ENCODE data around the gene RRAS2.

Gene RRAS2

GRCh38 chr11:14350215-14350614 is 8.8 kb downstream of the RRAS2 start:
- TF ChIP-seq ZNF623 (tag by site-specific recombination; IDR thresholded peaks at IDR 0.05), result no peak
- CTCF ChIA-PET, result interaction anchor here (1.0 kb wide), 1 partner anchor 577 kb away, joined by 4 read pairs; no protein-coding TSS in a partner anchor

GRCh38 chr11:14347991-14348390 is 11.0 kb downstream of the RRAS2 start:
- Histone ChIP-seq H3K4me3 (ENCODE audit: low read depth, low read length) (no peak overlapping the region), H3K27ac (ENCODE audit: extremely low read depth, low read depth, low read length) (no peak overlapping the region), H3K9me3 (ENCODE audit: control insufficient read depth, insufficient read depth, low read depth, low read length) (no peaks in the 10 kb centered on the region), H3K4me1 (ENCODE audit: control insufficient read depth, insufficient read depth, low read length) (no peaks in the 10 kb centered on the region), H3K36me3 (ENCODE audit: control insufficient read depth in 2 of 2, insufficient read depth in 1 of 2, low read length in 2 of 2) (no peaks in the 10 kb centered on the region)
- POLR2A ChIA-PET, result no interaction called here
- CTCF ChIA-PET, result no interaction called here
- TF ChIP-seq WT1 (tag by site-specific recombination; IDR thresholded peaks at IDR 0.05), result no peak
- no peak for TF ChIP-seq ZNF366 (tag by site-specific recombination; conservative IDR thresholded peaks at IDR 0.05)
- TF ChIP-seq ZNF704 (tag by site-specific recombination; IDR thresholded peaks at IDR 0.05), result no peak
- no peak for TF ChIP-seq ZNF513 (tag by site-specific recombination; IDR thresholded peaks at IDR 0.05)
- TF ChIP-seq SCRT1 (tag by site-specific recombination; IDR thresholded peaks at IDR 0.05; ENCODE audit: borderline replicate concordance), result no peak
- TF ChIP-seq ZBTB17 (tag by site-specific recombination; IDR thresholded peaks at IDR 0.05), result no peak

More at GRCh38 chr11:14350215-14350614, 8.8 kb downstream of the RRAS2 start:
- Histone ChIP-seq H3K9me3 (ENCODE audit: control insufficient read depth, insufficient read depth, low read depth, low read length) (no peaks in the 10 kb centered on the region), H3K36me3 (ENCODE audit: control insufficient read depth in 2 of 2, insufficient read depth in 1 of 2, low read length in 2 of 2) (no peaks in the 10 kb centered on the region), H3K4me1 (ENCODE audit: control insufficient read depth, insufficient read depth, low read length) (no peaks in the 10 kb centered on the region), H3K27ac (ENCODE audit: extremely low read depth, low read depth, low read length) (no peak overlapping the region), H3K4me3 (ENCODE audit: low read depth, low read length) (no peak overlapping the region)
- POLR2A ChIA-PET, result no interaction called here

GRCh38 chr11:14347494-14347893 is 11.5 kb downstream of the RRAS2 start:
- Histone ChIP-seq H3K9me3 (ENCODE audit: control insufficient read depth, insufficient read depth, low read depth, low read length) (no peaks in the 10 kb centered on the region), H3K27ac (ENCODE audit: extremely low read depth, low read depth, low read length) (no peak overlapping the region), H3K4me3 (ENCODE audit: low read depth, low read length) (no peak overlapping the region), H3K36me3 (ENCODE audit: control insufficient read depth in 2 of 2, insufficient read depth in 1 of 2, low read length in 2 of 2) (no peaks in the 10 kb centered on the region), H3K4me1 (ENCODE audit: control insufficient read depth, insufficient read depth, low read length) (no peaks in the 10 kb centered on the region)
- CTCF ChIA-PET, result interaction anchor here (1.5 kb wide), 1 partner anchor 39 kb away, joined by 4 read pairs; no protein-coding TSS in a partner anchor
- TF ChIP-seq ZNF398 (tag by site-specific recombination; IDR thresholded peaks at IDR 0.05), result no peak
- TF ChIP-seq ZBTB1 (tag by site-specific recombination; IDR thresholded peaks at IDR 0.05), result no peak
- no peak for TF ChIP-seq HOXC10 (CRISPR knock-in tag; IDR thresholded peaks at IDR 0.05)
- TF ChIP-seq GLIS2 (tag by site-specific recombination; IDR thresholded peaks at IDR 0.05), result no peak
- no peak for TF ChIP-seq ZNF157 (tag by site-specific recombination; IDR thresholded peaks at IDR 0.05)
- no peak for TF ChIP-seq ZNF596 (tag by site-specific recombination; IDR thresholded peaks at IDR 0.05)
- TF ChIP-seq ZNF362 (tag by site-specific recombination; IDR thresholded peaks at IDR 0.05), result no peak
- POLR2A ChIA-PET, result no interaction called here
